ENCODE results near the gene PTEN.

PTEN gene

GRCh38 chr10:87915406-87915805 is 52.0 kb downstream of the PTEN start:
- TF ChIP-seq FOXP2 (optimal IDR thresholded peaks at IDR 0.05; ENCODE audit: borderline replicate concordance, extremely low read depth, extremely low read length, insufficient read depth) = no peak

GRCh38 chr10:87915989-87916388 is 52.6 kb downstream of the PTEN start:
- no peak for TF ChIP-seq POLR2AphosphoS5 (IDR thresholded peaks at IDR 0.05; ENCODE audit: low read depth, low read length)
- TF ChIP-seq FOXP2 (optimal IDR thresholded peaks at IDR 0.05; ENCODE audit: borderline replicate concordance, extremely low read depth, extremely low read length, insufficient read depth) = no peak

- TF ChIP-seq TAF1 (IDR thresholded peaks at IDR 0.05; ENCODE audit: borderline replicate concordance, insufficient read depth, low read length) = no peak
- TF ChIP-seq FOXP2 (optimal IDR thresholded peaks at IDR 0.05; ENCODE audit: borderline replicate concordance, extremely low read depth, extremely low read length, insufficient read depth) = no peak
- no peak for TF ChIP-seq SIN3A (IDR thresholded peaks at IDR 0.05; ENCODE audit: borderline replicate concordance, insufficient read depth, low read length)
Measured at GRCh38 chr10:87916515-87916914, 53.1 kb downstream of the PTEN start.

GRCh38 chr10:87918254-87918859 is 54.9 kb downstream of the PTEN start:
- TF ChIP-seq FOXP2 (optimal IDR thresholded peaks at IDR 0.05; ENCODE audit: borderline replicate concordance, extremely low read depth, extremely low read length, insufficient read depth) (no peak), POLR2AphosphoS5 (IDR thresholded peaks at IDR 0.05; ENCODE audit: low read depth, low read length) (no peak), REST (IDR thresholded peaks at IDR 0.05; ENCODE audit: insufficient read depth in 1 of 2, low read depth in 2 of 2, low read length in 2 of 2) (no peak), TAF1 (IDR thresholded peaks at IDR 0.05; ENCODE audit: borderline replicate concordance, insufficient read depth, low read length) (no peak), SIN3A (IDR thresholded peaks at IDR 0.05; ENCODE audit: borderline replicate concordance, insufficient read depth, low read length) (no peak)

- TF ChIP-seq REST (IDR thresholded peaks at IDR 0.05; ENCODE audit: insufficient read depth in 1 of 2, low read depth in 2 of 2, low read length in 2 of 2) (no peak), FOXP2 (optimal IDR thresholded peaks at IDR 0.05; ENCODE audit: borderline replicate concordance, extremely low read depth, extremely low read length, insufficient read depth) (no peak), TAF1 (IDR thresholded peaks at IDR 0.05; ENCODE audit: borderline replicate concordance, insufficient read depth, low read length) (no peak), SIN3A (IDR thresholded peaks at IDR 0.05; ENCODE audit: borderline replicate concordance, insufficient read depth, low read length) (no peak), POLR2AphosphoS5 (IDR thresholded peaks at IDR 0.05; ENCODE audit: low read depth, low read length) (no peak)
Measured at GRCh38 chr10:87920538-87920937, 57.1 kb downstream of the PTEN start.

GRCh38 chr10:87921931-87922688 is 58.7 kb downstream of the PTEN start:
- TF ChIP-seq REST (IDR thresholded peaks at IDR 0.05; ENCODE audit: insufficient read depth in 1 of 2, low read depth in 2 of 2, low read length in 2 of 2) = peak; percentile 77 to 89
- no peak for TF ChIP-seq TAF1 (IDR thresholded peaks at IDR 0.05; ENCODE audit: borderline replicate concordance, insufficient read depth, low read length)
